ENCODE measurements around the gene G2E3. TPM values are rescaled to one million over a fixed set of nuclear protein-coding genes. Genes with fewer than 3 reads are reported as not detected.
A peak's percentile ranks its signal among the peaks of the same experiment; 100 is the strongest.

Gene G2E3
- total and polyA plus RNA-seq, 2 of the 4 experiments (the other 2 are of a cell fraction), result 9.6 to 19.4 TPM

DNA sequence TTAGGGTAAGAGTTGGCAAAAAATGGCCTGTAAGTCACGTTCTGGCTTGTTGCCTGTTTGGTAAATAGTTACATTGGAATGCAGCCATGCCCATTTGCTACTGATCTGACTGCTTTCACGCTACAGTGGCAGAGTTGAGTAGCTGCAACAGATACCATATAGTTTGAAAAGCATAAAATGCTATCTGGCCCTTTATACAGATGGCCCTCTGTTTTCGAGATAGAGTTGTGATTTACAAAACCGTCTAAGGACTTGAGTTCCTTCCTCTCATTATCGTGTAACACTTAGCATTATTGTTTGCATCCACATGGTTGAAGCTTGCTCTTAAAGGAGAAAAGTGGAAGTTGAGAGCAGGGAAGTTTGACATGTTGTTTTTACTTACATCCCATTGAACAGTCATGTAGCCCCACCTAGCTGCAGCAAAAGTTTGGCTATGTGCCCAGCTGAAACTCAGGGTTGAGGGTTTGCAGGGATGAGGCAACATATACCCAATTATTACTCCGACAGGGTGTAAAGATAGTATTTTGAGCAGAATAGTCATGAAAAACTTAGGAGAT lies 51.9 kb downstream of the G2E3 start:
- peaks cover 8% of the 10 kb centered on the region for H3K9me1 ChIP-seq (ENCODE audit: insufficient read depth, low read length)
- peak overlapping the region; percentile 50 for H2BK5ac ChIP-seq (ENCODE audit: low read depth, low read length, poor library complexity, severe bottlenecking)
- H3K4me1 ChIP-seq (ENCODE audit: control insufficient read depth, insufficient read depth, low read length), result no peaks in the 10 kb centered on the region
- no peaks in the 10 kb centered on the region for H3K9me3 ChIP-seq (ENCODE audit: control insufficient read depth, insufficient read depth, low read length)
- no peak overlapping the region for H2AFZ ChIP-seq (replicated peaks; ENCODE audit: low read length, poor library complexity)
- no peaks in the 10 kb centered on the region for H3K27me3 ChIP-seq (ENCODE audit: control insufficient read depth, insufficient read depth, low read length)
- DNase-seq (peak; percentile 81), ATAC-seq (ENCODE audit: low read depth) (peak; percentile 56)
- WGBS, 2 experiments (ENCODE audit: extremely low coverage in 2 of 2, insufficient read length in 1 of 2), result 0% methylated on average over 1 of the region's 6 CpGs; no CpG with 5 or more reads in 1 of the 2 experiments
- H3K23ac ChIP-seq (ENCODE audit: low read depth, low read length), result no peak overlapping the region; the same call in 1 of the 2 replicates
- POLR2A ChIA-PET (ENCODE audit: unreplicated experiment), result no interaction called here
- intact Hi-C loops (cut with micrococcal nuclease), result loop anchor here (1.0 to 2.0 kb wide), 2 partner anchors 89 to 236 kb away; no protein-coding TSS in a partner anchor
- BruUV-seq (replicated peaks), result no TSS peak
- peak overlapping the region; percentile 3; the same call in 1 of the 2 replicates for H3K4me2 ChIP-seq (ENCODE audit: low read depth, low read length)
- TF ChIP-seq, protein P1, sequence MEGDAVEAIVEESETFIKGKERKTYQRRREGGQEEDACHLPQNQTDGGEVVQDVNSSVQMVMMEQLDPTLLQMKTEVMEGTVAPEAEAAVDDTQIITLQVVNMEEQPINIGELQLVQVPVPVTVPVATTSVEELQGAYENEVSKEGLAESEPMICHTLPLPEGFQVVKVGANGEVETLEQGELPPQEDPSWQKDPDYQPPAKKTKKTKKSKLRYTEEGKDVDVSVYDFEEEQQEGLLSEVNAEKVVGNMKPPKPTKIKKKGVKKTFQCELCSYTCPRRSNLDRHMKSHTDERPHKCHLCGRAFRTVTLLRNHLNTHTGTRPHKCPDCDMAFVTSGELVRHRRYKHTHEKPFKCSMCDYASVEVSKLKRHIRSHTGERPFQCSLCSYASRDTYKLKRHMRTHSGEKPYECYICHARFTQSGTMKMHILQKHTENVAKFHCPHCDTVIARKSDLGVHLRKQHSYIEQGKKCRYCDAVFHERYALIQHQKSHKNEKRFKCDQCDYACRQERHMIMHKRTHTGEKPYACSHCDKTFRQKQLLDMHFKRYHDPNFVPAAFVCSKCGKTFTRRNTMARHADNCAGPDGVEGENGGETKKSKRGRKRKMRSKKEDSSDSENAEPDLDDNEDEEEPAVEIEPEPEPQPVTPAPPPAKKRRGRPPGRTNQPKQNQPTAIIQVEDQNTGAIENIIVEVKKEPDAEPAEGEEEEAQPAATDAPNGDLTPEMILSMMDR (conservative IDR thresholded peaks at IDR 0.05; ENCODE audit: low read depth, low read length), result peak; percentile 53
- TF ChIP-seq RAD21 (IDR thresholded peaks at IDR 0.05; ENCODE audit: low read length) (peak; percentile 66), MXI1 (IDR thresholded peaks at IDR 0.05; ENCODE audit: borderline replicate concordance, low read depth, low read length) (no peak), NFE2L2 (IDR thresholded peaks at IDR 0.05; ENCODE audit: low read depth, low read length) (no peak), MAZ (IDR thresholded peaks at IDR 0.05; ENCODE audit: borderline replicate concordance, low read depth, low read length) (no peak), BHLHE40 (IDR thresholded peaks at IDR 0.05; ENCODE audit: low read depth, low read length) (peak; percentile 71; the same call in 1 of the 2 replicates), RCOR1 (IDR thresholded peaks at IDR 0.05; ENCODE audit: insufficient replicate concordance, low read length) (no peak), CHD1 (IDR thresholded peaks at IDR 0.05; ENCODE audit: low read depth, low read length) (no peak), POLR2A (IDR thresholded peaks at IDR 0.05; ENCODE audit: low read depth, low read length) (no peak), CEBPB (IDR thresholded peaks at IDR 0.05; ENCODE audit: low read depth, low read length) (peak; percentile 63; the same call in 1 of the 2 replicates), SMC3 (IDR thresholded peaks at IDR 0.05; ENCODE audit: low read depth, low read length) (peak; percentile 34; the same call in 1 of the 2 replicates), MAFK (IDR thresholded peaks at IDR 0.05; ENCODE audit: low read depth, low read length) (no peak), RFX5 (IDR thresholded peaks at IDR 0.05; ENCODE audit: low read depth, low read length) (no peak)
- TF ChIP-seq, protein P2, sequence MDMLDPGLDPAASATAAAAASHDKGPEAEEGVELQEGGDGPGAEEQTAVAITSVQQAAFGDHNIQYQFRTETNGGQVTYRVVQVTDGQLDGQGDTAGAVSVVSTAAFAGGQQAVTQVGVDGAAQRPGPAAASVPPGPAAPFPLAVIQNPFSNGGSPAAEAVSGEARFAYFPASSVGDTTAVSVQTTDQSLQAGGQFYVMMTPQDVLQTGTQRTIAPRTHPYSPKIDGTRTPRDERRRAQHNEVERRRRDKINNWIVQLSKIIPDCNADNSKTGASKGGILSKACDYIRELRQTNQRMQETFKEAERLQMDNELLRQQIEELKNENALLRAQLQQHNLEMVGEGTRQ (IDR thresholded peaks at IDR 0.05; ENCODE audit: low read depth, low read length), result no peak
- TF ChIP-seq, protein P3, sequence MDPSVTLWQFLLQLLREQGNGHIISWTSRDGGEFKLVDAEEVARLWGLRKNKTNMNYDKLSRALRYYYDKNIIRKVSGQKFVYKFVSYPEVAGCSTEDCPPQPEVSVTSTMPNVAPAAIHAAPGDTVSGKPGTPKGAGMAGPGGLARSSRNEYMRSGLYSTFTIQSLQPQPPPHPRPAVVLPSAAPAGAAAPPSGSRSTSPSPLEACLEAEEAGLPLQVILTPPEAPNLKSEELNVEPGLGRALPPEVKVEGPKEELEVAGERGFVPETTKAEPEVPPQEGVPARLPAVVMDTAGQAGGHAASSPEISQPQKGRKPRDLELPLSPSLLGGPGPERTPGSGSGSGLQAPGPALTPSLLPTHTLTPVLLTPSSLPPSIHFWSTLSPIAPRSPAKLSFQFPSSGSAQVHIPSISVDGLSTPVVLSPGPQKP (IDR thresholded peaks at IDR 0.05; ENCODE audit: borderline replicate concordance, low read depth, low read length), result no peak
- H2AK5ac ChIP-seq (ENCODE audit: low read depth, low read length), result no peak overlapping the region
- peaks cover 2% of the 10 kb centered on the region for H3K36me3 ChIP-seq (ENCODE audit: control insufficient read depth, insufficient read depth, low read length)
- CTCF ChIA-PET, result interaction anchor here (0.6 to 1.2 kb wide), 4 partner anchors 9 to 239 kb away, joined by 3 read pairs; no protein-coding TSS in a partner anchor
- H2BK15ac ChIP-seq (ENCODE audit: low read depth, low read length), result no peak overlapping the region
- peak overlapping the region in 1 of 2 experiments; percentile 49; a peak in 1 of 4 replicates for H4K8ac ChIP-seq (ENCODE audit: low read depth in 2 of 2, low read length in 2 of 2)
- H3K79me1 ChIP-seq (ENCODE audit: low read depth in 1 of 2, low read length in 2 of 2), result peaks cover 12 to 23% of the 10 kb centered on the region in 2 experiments
- no peak overlapping the region for H2BK120ac ChIP-seq (ENCODE audit: low read depth, low read length)
- H2BK20ac ChIP-seq (ENCODE audit: low read depth, low read length), result no peak overlapping the region
- H4K5ac ChIP-seq (ENCODE audit: low read depth, low read length), result no peak overlapping the region
- H4K20me1 ChIP-seq (ENCODE audit: insufficient read depth, low read length), result no peaks in the 10 kb centered on the region; the same call in 1 of the 2 replicates
- H3K18ac ChIP-seq (ENCODE audit: low read depth, low read length), result no peak overlapping the region
- no peak overlapping the region for H2AK9ac ChIP-seq (replicated peaks; ENCODE audit: low read depth, low read length, poor library complexity)
- no peak overlapping the region for H3K4me3 ChIP-seq (ENCODE audit: insufficient read depth, low read depth, low read length)
- dilution Hi-C loops (cut with HindIII; ENCODE audit: low sequenced_read_pairs, unreplicated experiment), result no loop called here
- in situ Hi-C loops (cut with MboI; ENCODE audit: low sequenced_read_pairs), result no loop called here
- H3K56ac ChIP-seq (ENCODE audit: extremely low read depth, insufficient read depth, low read length), result no peak overlapping the region
- H3K14ac ChIP-seq (replicated peaks; ENCODE audit: low read depth, low read length), result 0 out of 2 replicates have a peak overlapping the region, but pooled peaks have one; percentile 38
- H3K4ac ChIP-seq (ENCODE audit: low read depth, low read length), result no peak overlapping the region
- H3K9ac ChIP-seq (ENCODE audit: low read depth, low read length), result no peak overlapping the region
- no peak overlapping the region for H3K27ac ChIP-seq (ENCODE audit: insufficient read depth, low read length)
- no peak overlapping the region for H4K91ac ChIP-seq (ENCODE audit: insufficient read depth, low read depth, low read length)

Data from IMR-90 (cell line).